HuH-7.5 (cell line): ENCODE measurements around the gene EIF3L.
A peak's percentile ranks its signal among the peaks of the same experiment; 100 is the strongest.

Source experiments
- DNase-seq: peaks from one replicate; pipeline ENCODE4 v3.0.0; 2011; ENCODE audit warnings: low spot score

EIF3L gene

DNA sequence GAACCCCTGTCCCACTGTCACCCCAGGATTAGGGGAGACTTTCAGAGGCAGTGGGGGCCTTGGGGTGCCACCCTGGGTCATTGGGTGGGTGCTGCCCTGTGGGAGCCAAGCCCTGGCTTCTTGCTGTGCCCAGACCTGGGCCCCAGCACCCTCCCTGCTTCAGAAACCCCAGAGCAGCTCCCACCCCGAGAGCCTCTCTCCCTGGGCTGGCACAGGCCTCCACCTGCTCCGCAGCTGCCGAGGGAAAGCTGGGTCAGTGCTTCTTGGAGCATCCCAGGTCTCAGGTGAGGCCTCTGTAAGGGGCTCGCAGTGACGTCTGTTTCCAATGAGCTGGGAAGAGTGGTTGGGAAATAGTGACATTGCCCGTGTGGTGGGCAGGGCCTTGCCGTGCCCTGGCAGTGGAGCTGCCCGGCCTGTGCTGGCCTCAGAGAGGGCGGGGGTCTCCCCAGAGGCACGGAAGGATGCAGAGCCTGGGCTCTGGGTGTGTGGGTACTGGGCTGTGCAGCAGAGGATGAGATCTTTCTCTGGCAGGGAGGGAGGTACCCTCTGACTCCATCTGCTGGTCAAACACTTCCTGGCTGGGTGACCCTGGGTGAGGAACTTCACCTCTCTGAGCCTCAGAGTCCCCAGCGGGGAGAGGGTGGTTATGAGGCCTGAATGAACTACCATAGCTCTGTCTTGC, 81.2 kb downstream of the EIF3L start:
- peak; percentile 76 for DNase-seq

DNA sequence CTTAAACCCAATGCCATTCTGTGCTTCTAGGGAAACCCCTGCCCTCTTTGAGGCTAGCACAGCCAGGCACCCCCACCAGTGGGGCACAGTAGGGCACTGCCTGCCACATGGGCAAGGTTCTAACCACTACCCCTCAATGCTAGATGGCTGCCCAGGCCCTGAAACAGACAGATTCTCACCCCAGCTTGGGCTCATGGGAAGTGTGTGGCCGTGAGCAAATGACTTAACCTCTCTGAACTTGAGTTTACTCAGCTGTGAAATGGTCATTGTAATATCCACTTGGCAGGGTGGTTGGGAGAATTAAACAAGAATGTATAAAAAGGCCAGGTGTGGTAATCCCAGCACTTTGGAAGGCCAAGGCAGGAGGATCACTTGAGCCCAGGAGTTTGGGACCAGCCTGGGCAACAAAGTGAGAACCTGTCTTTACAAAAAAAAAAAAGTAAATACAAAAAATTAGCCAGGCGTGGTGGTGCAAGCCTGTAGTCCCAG, 81.8 kb downstream of the EIF3L start:
- DNase-seq: no peak

DNA sequence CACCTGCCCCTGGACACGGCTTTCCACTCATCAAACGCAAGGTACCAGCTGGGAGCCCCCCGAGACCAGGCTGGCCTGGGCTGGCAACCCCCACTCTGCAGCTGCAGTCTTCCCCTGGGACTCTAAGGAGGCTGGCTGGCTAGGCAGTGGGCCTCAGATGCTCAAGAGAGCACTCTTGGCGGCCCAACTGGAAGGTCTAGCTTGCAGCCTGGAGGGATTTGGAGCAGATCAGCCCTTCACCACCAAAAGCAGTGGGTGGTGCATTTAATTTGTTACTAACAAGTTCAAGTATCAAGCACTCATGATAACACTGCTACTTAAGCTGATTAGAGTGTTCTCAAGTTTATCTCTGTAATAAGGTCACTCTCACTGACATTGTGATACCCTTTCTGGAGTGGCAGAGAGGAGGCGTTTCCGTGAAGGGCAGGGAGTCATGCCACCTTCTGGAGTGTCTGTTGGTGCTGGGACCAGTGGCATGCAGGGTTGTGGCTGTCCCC, 82.7 kb downstream of the EIF3L start:
- DNase-seq: no peak

DNA sequence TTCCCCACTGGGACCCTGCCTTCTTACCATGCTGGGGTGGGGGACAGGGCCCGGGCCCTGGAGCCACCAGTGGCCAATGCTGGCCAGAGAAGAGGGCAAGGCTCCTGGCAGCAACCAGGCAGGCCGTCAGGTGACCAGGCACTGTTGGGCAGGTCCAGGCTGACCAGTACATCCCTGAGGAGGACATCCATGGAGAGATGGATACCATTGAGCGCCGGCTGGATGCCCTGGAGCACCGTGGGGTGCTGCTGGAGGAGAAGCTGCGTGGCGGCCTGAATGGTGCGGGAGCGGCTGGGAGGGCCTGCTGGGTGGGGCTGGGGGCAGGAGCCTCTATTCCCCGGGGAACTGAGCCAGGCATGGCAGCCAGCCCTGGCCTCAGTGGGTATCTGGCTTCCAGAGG, 83.2 kb downstream of the EIF3L start:
- no peak for DNase-seq

DNA sequence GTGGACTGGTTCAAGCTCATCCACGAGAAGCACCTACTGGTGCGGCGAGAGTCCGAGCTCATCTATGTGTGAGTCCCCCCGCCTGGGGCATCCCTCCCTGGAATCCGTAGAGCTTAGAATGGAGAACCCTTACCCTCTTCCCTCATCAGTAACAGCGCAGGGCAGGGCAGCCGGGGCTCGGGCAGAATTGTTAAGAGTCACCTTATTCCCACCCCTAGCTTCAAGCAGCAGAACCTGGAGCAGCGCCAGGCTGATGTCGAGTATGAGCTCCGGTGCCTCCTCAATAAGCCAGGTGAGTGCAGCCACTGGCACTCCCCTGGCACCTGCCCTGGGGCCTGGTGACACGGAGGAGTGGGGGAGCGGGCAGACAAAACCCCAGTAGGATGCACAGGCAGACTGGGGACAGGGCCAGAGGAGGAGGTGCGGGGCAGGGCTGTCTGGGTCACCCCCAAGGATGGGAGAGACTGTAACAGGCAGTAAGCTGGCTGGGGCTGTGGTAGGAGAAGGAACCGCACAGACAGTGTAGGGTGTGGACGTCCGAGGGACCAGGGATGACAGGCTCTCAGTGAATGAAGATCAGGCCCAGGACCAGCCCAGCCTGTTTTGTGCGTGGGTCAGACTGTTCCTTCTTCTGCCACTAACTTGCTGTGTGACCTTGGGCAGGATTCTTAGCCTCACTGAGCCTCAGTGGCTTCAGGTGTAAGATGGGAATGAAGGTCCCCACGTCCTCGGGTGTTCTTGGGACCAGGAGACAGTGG, 83.8 kb downstream of the EIF3L start:
- no peak for DNase-seq

DNA sequence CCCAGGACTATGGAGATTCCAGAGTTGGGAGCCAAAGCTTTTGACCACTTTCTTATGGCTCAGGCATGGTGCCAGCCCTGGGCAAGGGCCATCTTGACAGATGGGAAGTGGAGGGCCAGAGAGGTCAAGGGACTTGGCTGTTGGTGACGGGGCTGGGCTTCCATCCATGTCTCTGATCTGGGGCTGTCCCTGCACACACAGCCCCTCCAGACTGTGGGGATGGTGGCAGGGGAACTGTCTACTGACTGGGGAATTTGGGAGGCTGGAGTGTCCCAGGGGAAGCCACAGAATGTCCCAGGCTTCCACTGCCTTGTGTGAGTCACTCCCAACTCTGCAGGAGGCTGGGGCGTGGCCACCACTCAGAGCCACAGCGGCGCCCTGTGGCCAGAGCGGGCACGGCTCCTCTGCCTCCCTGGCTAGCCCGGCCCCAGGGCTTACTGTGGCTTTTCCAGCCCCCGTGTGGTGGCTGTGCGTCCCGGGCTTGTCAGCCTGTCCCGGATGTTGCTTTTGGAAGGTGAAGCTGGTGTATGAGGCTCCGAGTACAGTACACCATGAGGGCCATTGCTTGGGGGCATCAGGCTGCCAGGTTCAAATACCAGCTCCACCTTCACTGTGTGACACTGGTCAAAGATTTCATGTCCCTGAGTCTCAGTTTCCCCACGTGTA, 84.6 kb downstream of the EIF3L start:
- peak; percentile 94 for DNase-seq
